Lower lobe of right lung (tissue), 2 donors: ENCODE results near the gene CRYBB3. TPM values are rescaled to one million over a fixed set of nuclear protein-coding genes. Genes with fewer than 3 reads are reported as not detected.

Source experiments
- ATAC-seq, 2 donors: fragments of 200-7000 bp; cut with Tn5 transposase; one replicate each; pipeline ENCODE4 v1.9.1; 2020 to 2022; ENCODE audit warnings: mild to moderate bottlenecking in 2 of 2, moderate library complexity in 2 of 2
- DNase-seq: peaks from one replicate; pipeline ENCODE4 v3.0.0-alpha.2; 2020
- H3K27ac ChIP-seq: fragments of 200-600 bp; one replicate; pipeline ENCODE4 v1.8.0; 2022
- H3K27me3 ChIP-seq: fragments of 200-600 bp; one replicate; pipeline ENCODE4 v1.8.0; 2022; ENCODE audit warnings: low read depth
- H3K36me3 ChIP-seq: fragments of 200-600 bp; one replicate; pipeline ENCODE4 v1.8.0; 2022; ENCODE audit warnings: mild to moderate bottlenecking
- H3K4me1 ChIP-seq: fragments of 200-600 bp; one replicate; pipeline ENCODE4 v1.8.0; 2022
- H3K4me3 ChIP-seq: fragments of 200-600 bp; one replicate; pipeline ENCODE4 v1.8.0; 2022; ENCODE audit warnings: mild to moderate bottlenecking
- H3K9me3 ChIP-seq: fragments of 200-600 bp; one replicate; pipeline ENCODE4 v1.8.0; 2022
- intact Hi-C: fragments of 100-400 bp; cut with DNase I; formaldehyde crosslinking; loops from one replicate; pipeline ENCODE4 v1.11.0; 2022
- total RNA-seq: library from RNA; stranded (reverse); fragmentation: NEBNext Ultra II Directional; extraction: Animal tissue kit (Norgen Biotek cat#: 25700); gene quantifications from one replicate; pipeline ENCODE4 v1.2.1, GENCODE V29; 2021
- TF ChIP-seq, protein P1 (sequence below): fragments of 200-600 bp; IDR thresholded peaks from one replicate; pipeline ENCODE4 v1.8.0; 2022; ENCODE audit warnings: antibody characterized with exemption, mild to moderate bottlenecking
- donor health status: DM: no; HTN: yes; CAD: no; lungs with severe emphysema.

CRYBB3 gene
- total RNA-seq, 1 donor from 2014 or later = 0.74 TPM

DNA sequence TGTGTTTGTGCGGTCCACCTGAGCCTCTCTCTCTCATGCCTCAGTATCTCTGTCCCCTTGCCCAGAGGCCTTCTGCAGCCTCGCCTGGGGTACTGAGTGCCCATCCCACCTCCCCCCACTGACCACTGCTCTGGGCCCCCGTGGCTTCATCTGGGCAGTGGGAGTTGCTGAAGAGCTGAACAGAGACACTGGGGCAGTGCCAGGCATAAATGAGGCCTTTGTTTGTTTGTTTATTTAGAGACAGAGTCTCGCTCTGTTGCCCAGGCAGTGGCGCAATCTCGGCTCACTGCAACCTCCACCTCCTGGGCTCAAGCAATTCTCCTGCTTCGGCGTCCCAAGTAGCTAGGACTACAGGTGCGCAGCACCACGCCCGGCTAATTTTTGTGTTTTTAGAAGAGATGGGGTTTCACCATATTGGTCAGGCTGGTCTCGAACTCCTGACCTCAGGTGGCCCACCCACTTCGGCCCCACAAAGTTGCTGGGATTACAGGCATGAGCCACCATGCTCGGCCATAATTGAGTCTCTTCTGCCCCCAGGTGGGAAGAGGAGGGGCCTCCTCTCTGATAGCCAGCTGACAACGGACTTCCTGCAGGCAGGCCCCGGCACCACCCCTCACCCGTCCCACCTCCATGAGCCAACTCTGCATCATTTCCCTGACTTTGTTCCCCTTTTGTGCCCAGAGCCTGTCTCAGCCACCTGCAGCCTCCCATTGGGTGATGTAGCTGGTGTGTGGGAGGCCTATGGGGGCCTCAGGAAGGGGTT is 9.3 kb downstream of the CRYBB3 start:
- Histone ChIP-seq H3K27ac (no peak overlapping the region), H3K4me3 (no peak overlapping the region), H3K4me1 (no peaks in the 10 kb centered on the region), H3K27me3 (no peaks in the 10 kb centered on the region), H3K9me3 (no peaks in the 10 kb centered on the region), H3K36me3 (no peaks in the 10 kb centered on the region)
- intact Hi-C loops = no loop called here
- DNase-seq = no peak
- ATAC-seq = no peak
- TF ChIP-seq, protein P1, sequence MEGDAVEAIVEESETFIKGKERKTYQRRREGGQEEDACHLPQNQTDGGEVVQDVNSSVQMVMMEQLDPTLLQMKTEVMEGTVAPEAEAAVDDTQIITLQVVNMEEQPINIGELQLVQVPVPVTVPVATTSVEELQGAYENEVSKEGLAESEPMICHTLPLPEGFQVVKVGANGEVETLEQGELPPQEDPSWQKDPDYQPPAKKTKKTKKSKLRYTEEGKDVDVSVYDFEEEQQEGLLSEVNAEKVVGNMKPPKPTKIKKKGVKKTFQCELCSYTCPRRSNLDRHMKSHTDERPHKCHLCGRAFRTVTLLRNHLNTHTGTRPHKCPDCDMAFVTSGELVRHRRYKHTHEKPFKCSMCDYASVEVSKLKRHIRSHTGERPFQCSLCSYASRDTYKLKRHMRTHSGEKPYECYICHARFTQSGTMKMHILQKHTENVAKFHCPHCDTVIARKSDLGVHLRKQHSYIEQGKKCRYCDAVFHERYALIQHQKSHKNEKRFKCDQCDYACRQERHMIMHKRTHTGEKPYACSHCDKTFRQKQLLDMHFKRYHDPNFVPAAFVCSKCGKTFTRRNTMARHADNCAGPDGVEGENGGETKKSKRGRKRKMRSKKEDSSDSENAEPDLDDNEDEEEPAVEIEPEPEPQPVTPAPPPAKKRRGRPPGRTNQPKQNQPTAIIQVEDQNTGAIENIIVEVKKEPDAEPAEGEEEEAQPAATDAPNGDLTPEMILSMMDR = no peak

DNA sequence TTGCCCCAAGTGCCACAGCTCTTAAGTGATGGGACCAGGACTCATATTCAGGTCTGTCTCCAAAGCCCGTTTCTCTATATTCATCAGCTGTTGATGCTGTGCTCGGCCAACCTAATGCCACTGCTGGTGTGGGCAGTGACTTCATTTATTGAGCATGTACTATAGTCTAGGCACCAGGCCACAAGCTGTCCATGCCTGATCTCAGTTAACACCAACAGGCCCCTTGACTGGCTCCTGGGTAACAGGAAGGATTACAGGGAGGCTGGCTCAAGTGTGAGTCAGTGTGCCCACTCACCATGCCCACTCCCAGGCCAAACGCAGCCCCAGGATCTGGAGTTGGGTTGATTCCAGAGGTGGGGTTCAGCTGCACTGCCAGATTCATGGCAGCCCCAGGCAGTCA is 11.1 kb downstream of the CRYBB3 start:
- no peaks in the 10 kb centered on the region for H3K27me3 ChIP-seq
- intact Hi-C loops = no loop called here
- TF ChIP-seq, protein P1 = no peak
- H3K4me1 ChIP-seq = no peaks in the 10 kb centered on the region
- no peaks in the 10 kb centered on the region for H3K36me3 ChIP-seq
- H3K9me3 ChIP-seq = no peaks in the 10 kb centered on the region
- H3K4me3 ChIP-seq = no peak overlapping the region
- no peak for ATAC-seq
- no peak overlapping the region for H3K27ac ChIP-seq
- DNase-seq = no peak

DNA sequence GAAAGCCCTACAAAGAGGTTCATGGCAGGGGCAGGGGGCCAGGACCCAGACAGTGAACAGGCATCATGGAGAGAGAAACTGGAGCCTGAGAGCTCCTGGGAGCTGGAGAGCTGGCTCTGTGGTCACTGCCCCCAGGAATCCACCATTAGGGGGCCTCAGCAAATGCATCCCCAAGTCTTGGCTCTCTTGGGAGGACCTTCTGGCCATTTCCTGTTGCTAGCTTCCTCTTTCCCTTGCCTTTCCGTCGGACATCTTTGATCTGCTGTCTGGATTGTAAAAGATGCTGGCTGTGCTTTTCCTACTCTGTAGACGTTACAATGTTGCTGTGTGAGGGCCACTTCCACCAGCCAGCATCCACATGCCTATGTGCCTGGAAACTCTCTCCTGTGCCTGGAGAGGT is 12.7 kb downstream of the CRYBB3 start:
- intact Hi-C loops = no loop called here
- no peaks in the 10 kb centered on the region for H3K9me3 ChIP-seq
- H3K27ac ChIP-seq = no peak overlapping the region
- H3K4me3 ChIP-seq = no peak overlapping the region
- DNase-seq (no peak), ATAC-seq (no peak)
- H3K4me1 ChIP-seq = no peaks in the 10 kb centered on the region
- TF ChIP-seq, protein P1 = no peak
- H3K36me3 ChIP-seq = no peaks in the 10 kb centered on the region
- no peaks in the 10 kb centered on the region for H3K27me3 ChIP-seq

DNA sequence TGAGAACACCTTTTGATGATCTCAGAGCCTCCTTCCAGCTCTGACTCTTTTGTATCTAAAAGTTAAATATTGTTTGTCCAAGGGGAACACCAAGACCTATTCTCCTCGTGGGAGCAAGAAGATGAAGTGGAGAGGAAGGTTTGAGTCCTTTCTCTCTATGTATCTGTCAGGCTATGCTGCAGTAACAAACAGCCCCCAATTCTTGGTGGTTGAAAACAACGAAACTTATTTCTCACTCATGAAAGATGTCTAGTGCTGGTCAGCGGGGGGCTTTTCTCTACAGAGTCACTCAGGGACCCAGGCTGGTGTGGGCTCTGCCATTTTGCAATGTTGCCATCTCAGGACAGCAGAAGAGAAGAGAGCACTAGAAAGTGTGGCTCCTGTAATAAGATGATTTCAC is 13.6 kb downstream of the CRYBB3 start:
- Histone ChIP-seq H3K4me3 (no peak overlapping the region), H3K9me3 (no peaks in the 10 kb centered on the region), H3K27me3 (no peaks in the 10 kb centered on the region), H3K27ac (no peak overlapping the region), H3K36me3 (no peaks in the 10 kb centered on the region), H3K4me1 (no peaks in the 10 kb centered on the region)
- no peak for ATAC-seq
- TF ChIP-seq, protein P1 = no peak
- DNase-seq = no peak
- intact Hi-C loops = no loop called here

DNA sequence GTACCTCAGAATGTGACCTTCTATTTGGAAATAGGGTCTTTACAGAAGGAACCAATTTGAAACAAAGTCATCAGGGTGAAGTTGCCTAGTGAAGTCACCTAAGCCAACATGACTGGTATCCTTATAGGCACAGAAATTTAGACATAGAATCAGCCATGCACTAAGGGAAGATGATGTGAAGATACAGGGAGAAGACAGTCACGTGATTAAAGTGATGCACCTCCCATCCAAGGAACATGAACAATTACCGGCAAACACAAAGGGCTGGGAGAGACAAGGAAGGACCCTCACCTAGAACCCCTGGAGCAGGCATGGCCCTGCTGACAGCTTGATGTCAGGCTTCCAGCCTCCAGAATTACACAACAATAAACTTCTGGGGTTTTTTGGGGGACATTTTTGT is 16.6 kb downstream of the CRYBB3 start:
- TF ChIP-seq, protein P1 = no peak
- DNase-seq (no peak), ATAC-seq (no peak)
- no peaks in the 10 kb centered on the region for H3K4me1 ChIP-seq
- H3K4me3 ChIP-seq = no peak overlapping the region
- intact Hi-C loops = no loop called here
- H3K36me3 ChIP-seq = no peaks in the 10 kb centered on the region
- no peaks in the 10 kb centered on the region for H3K27me3 ChIP-seq
- no peaks in the 10 kb centered on the region for H3K9me3 ChIP-seq
- H3K27ac ChIP-seq = no peak overlapping the region
